ENCODE data around the gene FCGR2B.
"Not testable (repeated sequence)": the region's sequence is repeated elsewhere in the genome, so short reads cannot be mapped to it uniquely, and the experiment has no call there.

Gene FCGR2B

DNA sequence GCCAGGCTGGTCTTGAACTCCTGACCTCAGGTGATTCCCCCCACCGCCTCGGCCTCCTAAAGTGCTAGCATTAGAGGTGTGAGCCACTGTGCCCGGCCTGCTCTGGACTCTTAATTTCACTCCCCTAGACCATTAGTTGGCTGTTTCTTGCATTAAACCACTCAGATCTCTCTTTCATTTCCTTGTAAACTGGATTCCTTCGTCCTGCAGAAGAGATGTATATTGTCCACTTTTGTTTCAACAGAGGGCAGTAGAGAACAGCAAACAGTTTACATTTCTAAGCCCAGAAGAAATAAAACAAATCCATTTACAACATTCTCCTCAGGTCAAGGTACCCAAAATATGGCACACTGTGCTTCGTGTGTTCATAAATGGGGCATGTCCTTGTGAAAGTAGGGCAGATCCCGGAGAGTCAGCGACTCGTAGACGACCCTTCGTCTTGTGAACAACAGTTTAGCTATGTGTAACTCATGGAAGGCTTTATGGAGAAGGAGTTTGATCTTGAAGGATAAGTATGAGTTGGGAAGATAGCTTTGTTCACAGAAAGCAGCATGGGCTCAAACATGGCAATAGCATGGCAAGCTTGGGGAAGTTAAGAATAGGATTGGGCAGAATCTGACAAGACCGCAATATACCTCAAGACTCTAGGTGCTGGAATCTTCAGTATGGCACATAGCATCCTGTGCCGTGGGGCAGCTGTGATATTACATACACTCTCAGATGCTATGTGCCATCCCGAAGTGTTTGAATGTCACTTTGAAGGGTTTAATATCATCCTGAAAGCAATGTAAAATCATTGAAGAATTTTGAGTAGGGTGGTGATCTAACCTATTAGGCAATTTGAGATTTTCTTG lies 15.2 kb upstream of the FCGR2B start:
- not testable (repeated sequence) for DNase-seq

DNA sequence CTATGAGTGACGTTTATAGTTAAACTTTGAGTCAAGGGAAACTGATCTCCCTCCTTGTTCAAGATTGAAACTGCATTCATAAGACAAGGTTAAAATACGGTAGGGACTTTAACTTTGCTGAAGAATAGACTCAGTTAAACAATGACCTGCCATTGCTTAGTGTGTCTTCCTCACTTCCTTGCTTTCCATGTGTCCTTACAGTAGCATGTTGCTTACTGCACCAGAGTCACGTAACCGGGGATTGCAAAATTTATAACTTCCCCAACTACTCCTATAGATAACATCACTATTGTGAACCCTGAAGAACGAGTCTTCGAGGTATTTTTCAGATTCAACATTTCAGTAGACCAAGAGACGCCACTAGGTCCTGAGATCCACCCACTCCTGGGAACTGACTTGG lies 9.4 kb upstream of the FCGR2B start:
- not testable (repeated sequence) for DNase-seq

DNA sequence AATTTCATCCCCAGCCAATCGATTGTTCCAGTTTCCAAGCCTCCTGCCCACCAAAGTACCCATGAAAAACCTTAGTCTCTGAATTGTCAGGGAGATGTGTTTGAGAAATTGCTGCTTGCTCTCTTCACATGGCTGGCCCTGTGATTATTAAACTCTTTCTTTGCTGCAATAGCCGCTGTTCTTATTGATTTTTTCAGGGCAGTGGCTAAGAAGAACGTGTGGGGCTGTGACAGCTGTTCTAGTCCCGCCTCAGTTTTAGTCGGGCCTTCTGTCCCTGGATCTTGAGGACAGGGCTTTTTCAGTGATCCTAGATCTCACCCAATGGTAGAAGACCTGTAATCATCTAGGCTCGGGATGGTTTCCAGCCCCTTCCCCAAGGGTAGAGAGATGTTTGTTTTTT lies 9.0 kb upstream of the FCGR2B start:
- DNase-seq: not testable (repeated sequence)

DNA sequence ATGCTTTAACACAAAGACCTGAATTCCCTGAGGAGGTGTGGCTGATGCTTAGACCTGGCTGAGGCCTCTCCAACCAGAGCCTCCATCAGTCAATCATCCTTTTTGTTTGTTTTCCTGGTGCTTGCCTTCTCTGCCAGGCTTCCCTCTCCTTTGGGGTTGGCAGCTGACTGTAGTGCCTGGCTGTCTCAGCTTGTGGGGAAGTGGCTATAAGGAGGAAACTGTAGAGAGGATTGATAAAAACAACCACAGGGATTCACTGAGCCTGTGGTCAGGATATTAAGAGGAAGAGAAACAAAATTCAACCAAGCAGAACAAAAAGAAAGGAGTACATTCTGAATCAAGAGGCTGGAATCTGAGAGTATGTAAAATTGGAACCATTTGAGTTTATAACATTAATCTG lies 4.4 kb upstream of the FCGR2B start:
- not testable (repeated sequence) for DNase-seq

DNA sequence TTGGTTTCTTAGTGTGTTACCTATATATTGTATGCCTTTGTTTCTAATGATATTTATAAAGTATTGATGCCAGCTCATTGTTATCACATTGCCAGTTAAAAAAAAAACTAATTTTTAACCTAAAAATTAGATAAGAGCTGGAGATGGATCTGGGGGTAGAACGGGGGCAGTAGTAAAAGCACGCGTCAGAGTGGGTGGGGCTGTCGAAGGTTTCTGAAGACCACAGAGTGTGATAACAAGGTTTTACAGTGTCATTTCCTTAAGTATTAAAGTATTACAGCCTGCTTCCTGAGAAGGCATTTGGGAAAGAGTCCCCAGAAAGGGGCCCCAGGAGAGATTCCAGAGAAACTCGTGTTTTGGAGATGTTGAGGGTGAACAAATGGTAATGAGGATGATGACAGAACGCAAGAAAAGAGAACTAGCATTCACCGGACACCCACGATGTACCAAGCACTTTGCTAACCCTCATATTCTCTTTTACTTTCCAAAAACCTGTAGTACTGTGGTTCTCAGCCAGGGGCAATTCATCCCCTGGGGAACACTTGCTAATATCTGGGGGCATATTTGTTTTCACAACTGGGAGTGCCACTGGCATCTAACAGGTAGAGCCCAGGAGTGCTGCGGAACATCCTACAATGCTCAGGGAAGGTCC lies 1.2 kb upstream of the FCGR2B start:
- not testable (repeated sequence) for DNase-seq

DNA sequence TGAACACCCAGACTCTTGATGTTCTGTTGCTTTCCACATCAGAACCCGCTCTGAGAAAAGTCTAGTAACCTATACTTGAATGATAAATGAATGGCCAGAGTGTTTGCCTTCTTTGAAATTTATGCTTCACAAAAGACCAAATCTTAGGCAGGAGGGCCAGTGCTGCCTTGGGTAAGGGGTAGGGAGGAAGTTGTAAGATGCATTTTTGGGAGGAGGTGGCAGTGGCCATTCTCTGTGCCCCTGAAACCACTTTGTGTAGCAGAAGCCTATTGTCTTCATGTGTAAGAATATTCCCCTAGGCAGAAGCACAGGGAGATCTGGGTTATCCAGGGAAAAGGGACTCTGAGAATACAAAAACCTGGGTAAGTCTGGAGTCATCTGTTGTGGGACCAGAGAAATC lies 626 bp downstream of the FCGR2B start:
- not testable (repeated sequence) for DNase-seq

DNA sequence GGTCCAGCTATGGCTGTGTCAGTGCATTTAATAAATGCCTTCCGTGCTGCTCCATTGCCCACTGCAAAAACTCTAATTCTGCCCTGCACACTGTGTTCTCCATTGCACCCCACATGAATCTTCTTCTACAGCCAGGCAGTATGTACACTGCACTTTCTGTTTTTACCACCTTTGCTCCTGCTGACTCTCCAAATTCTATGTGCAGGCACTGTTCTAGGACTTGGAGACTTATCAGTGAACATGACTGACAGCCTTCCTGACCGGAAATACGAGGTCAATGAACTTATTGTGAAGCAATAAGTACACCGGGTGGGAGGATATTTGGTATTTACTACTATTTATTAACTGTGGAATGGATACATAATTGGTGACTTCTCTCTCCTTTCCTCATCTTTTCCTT lies 1.7 kb downstream of the FCGR2B start:
- not testable (repeated sequence) for DNase-seq

DNA sequence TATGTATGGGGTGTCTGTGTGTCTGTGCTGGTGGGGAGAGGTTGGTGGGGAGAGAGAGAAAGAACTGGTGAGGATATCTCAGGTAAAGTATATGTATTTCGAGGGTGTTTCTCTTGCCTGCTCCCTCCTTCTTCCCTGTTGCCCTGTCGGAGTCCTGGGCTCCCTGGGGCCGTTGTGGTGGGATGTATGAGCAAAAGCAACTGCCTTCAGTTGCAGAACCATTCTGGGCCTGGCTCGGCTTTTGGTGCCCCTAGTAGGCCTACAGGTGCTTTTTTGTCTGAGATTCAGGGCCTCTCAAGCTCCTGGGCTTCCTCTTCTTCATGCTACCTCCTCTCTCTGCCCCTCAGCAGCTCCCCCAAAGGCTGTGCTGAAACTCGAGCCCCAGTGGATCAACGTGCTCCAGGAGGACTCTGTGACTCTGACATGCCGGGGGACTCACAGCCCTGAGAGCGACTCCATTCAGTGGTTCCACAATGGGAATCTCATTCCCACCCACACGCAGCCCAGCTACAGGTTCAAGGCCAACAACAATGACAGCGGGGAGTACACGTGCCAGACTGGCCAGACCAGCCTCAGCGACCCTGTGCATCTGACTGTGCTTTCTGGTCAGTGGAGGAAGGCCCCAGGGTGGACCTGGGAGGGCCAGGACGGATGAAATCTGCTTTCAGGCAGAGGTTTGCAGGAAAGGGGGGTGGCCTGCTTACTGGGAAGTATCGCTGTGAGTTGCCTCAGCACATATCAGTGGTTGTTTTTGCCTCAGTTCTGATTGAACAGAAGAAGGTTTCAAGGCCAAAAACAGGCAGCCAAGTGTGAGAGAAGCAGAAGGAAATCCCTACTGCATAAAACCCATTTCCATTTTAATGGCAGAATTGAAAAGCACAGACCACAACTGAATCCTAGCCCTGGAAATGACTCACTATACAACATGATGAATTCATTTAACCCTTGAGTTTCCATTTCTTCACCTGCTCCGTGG lies 8.4 kb downstream of the FCGR2B start:
- DNase-seq: not testable (repeated sequence)

DNA sequence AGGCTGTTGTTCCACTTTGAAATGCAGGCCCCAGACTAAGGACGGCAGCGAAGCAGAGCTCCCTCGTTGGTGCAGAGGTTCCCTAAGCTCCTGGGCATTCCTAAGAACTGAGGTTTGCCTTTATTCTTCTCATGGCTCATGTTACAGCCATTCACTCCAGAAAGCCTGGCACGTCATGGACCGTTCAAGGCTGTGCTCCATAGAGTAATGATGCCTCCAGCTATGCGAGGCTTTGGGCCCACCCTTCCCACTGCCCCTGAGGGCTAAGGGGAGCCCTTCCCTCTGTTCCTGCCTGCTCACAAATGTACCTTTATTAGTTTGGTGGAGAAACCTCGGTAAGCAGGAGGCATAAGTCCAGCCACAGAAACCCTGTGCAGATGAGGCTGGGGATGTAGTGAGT lies 10.5 kb downstream of the FCGR2B start:
- not testable (repeated sequence) for DNase-seq

DNA sequence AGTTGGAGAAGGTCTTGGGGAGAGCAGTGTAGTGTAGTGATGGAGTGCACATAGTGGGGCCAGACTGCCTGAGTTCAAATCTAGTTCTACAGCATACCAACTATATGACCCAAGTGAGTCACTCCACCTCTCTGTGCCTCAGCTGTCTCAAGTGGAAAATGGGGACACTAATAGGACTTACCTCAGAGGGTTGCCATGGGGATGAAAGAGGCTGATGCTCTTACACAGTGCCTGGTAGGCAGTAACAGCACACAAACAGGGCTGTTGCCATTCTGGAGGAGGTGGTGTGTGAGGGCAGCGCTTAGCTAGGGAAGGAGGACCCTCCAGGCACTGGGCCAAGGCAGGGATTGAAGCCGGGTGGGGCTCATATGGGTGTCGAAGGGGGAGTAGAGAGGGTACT lies 11.5 kb downstream of the FCGR2B start:
- not testable (repeated sequence) for DNase-seq

DNA sequence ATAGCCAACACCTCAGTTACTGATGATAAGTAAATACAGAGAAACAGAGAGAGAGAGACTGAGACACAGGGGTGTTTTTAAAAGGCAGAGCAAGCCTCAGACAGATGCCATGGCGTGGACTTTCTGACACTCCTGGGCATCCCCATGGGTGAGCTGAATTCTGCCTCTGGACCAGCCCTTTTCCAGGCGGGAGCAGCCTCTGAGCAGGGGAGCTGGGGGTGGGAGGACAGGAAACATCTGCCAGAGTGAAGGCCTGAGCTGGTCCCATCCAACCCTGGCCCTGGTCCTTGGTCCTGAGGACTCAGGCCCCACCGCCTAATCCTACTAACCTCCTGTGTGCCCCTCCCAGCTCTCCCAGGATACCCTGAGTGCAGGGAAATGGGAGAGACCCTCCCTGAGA lies 12.0 kb downstream of the FCGR2B start:
- not testable (repeated sequence) for DNase-seq

DNA sequence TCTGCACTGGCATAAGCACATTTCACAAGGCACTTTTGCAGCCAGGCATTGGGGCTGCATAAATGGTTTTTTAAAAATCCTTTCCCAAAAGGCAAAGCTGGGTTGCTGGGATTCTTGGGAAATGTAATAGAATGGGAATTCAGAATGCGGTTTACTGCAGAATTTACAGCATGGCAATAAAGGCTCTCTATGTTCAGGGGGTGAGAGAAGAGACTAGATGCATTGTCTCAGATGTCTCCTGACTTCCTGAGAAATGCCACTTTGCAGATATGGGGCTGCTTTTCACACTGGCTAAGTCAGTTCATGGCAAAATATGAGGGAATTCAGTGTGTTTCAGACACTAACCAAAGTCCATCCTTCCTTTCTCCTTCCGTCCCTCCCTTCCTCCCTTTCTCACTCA lies 13.5 kb downstream of the FCGR2B start:
- no peak for DNase-seq

DNA sequence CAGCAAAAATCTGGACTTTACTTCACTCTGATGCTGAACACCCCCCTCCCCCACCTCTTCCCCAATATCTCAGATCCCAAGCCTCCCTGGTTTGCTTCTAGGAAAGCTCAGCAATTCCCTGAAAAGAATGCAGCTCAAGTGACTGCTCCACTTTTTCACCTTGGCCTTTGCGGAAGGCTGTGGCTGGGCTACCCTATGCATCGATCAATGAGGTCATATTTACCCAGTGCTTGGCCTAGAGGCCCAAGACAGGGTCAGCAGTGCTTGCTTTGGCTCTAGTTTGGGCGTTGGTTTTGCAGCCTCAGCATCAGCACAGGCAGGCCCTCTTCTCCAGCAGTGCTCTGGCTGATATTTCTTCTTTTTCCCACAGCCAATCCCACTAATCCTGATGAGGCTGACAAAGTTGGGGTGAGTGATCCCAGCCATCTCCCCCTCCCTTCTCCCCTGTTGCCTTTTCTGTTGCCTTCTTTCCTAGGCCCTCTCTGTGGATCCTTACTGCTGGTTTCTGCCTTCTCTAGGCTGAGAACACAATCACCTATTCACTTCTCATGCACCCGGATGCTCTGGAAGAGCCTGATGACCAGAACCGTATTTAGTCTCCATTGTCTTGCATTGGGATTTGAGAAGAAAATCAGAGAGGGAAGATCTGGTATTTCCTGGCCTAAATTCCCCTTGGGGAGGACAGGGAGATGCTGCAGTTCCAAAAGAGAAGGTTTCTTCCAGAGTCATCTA lies 14.2 kb downstream of the FCGR2B start:
- DNase-seq: no peak

DNA sequence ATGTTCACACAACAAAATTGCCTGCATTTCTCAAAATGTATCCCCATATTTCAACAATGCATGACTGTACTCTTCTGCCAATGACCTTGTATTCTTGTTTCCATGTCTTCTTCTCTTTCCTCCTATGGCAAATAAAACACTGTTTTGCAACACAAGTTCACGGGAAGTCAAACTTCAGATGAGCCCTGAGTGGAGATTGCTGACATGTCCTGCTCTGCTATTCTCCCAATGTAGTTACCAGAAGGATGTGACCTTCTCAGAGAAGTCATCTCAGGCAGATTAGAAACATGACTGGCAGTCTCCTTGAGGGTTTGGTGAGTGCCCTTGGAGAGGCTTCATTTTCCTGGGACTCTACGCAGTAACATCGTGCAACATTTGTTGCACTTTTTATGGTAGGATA lies 15.6 kb downstream of the FCGR2B start:
- no peak for DNase-seq

DNA sequence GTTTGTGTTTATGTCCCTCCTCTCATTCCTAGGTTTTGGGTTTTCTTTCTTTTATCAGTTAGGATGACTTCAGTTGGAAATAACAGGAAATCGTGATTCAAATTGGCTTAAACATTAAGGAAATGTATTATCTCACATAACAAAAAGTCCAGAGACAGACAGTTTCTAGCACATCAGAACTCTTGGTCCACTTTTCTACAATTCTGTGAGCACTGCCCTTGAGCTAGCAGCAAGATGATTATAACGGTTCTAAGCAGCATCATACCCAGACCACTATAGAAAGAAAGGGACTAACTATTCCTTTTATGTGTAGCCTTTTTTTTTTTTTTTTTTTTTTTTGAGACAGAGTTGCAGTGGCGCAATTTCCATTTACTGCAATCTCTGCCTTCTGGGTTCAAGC lies 18.9 kb downstream of the FCGR2B start:
- no peak for DNase-seq

DNA sequence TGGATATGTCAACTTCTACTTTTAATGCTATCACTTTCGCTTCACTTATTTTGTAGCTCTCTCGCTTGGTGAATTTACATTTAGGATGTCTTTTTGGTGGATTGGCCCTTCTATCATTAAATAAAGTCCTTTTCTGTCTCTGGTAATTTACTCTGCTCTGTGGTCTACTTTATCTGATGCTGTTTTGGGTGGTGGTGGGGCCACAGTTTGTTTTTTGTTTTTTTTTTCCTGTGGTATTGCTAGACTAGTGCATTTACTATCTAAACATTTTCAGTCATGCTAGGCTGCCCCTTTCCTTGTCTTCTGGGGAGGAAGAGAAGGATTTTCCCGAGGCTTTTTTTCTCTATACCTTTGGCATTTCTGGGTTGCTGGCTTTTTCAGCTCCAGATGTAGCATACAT lies 26.0 kb downstream of the FCGR2B start:
- no peak for DNase-seq

DNA sequence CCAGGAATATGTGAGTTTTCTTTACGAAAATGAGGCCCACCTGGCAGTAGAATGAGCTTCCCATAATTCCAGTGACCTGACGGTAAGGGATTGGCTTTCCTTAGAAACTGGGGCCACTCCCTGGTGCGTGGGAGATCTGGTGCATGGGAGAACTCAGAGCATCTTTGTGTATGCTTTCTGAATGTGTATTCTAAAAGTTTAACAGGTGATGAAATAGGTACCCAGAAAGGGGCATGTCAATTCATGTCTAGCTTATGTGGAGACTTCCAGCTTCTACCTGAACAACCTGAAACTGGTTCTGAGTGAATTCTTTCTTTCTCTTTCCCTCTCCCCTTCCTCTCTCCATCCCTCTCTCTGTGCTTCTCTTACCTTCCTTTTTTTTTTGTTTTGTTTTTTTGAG lies 28.9 kb downstream of the FCGR2B start:
- no peak for DNase-seq

DNA sequence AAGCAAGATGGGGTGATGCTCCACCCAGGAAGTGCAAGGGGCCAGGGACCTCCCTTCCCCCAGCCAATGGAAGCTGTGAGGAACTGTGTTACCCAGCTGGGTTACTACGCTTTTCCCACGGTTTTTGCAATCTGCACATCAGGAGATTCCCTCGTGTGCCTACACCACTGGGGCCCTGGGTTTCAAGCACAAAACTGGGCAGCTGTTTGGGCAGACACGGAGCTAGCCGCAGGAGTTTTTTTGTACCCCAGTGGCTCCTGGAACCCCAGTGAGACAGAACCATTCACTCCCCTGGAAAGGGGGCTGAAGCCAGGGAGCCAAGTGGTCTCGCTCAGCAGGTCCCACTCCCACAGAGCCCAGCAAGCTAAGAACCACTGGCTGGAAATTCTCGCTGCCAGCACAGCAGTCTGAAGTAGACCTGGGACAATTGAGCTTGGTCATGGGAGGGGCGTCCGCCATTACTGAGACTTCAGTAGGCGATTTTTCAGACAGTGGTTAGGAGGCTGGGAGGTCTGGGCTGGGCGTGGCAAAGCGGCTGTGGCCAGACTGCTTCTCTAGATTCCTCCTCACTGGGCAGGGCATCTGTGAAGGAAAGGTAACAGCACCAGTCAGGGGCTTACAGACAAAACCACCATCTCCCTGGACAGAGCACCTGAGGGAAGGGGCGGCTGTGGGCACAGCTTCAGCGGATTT lies 30.2 kb downstream of the FCGR2B start:
- not testable (repeated sequence) for DNase-seq

DNA sequence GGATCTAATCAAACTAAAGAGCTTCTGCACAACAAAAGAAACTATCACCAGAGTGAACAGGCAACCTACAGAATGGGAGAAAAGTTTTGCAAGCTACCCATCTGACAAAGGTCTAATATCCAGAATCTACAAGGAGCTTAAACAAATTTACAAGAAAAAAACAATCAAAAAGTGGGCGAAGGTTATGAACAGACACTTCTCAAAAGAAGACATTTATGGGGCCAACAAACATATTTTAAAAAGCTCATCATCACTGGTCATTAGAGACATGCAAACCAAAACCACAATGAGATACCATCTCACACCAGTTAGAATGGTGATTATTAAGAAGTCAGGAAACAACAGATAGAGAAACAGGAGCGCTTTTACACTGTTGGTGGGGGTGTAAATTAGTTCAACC lies 35.4 kb downstream of the FCGR2B start:
- DNase-seq: not testable (repeated sequence)

DNA sequence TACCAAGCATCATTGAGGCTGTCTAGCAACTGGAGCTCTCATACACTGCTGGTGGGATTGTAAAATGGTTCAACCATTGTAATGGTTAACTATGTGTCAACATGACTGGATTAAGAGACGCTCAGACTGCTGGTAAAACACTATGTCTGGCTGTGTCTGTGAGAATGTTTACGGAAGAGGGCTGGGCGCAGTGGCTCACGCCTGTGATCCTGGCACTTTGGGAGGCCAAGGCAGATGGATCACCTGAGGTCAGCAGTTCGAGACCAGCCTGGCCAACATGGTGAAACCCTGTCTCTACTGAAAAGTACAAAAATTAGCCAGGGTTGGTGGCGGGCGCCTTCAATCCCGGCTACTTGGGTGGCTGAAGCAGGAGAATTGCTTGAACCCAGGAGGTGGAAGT lies 39.3 kb downstream of the FCGR2B start:
- DNase-seq: no peak

DNA sequence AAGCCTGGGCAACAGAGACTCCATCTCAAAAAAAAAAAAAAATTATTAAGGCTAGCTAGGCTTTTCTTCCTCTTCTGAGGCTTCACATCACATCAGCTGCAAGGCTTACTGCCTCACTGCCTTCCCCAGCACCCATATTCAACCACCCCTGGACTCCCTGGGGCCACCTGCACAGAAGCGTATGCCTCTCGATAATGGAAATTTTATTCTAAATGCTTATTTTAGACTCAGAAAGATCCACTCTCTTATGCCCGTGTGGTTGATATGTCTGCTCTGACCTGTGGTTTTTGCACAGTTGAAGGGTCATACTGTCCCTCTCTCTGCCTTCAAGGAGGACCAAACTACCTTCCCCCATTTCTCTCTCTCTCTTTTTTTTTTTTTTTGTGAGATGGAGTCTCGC lies 42.6 kb downstream of the FCGR2B start:
- DNase-seq: no peak

DNA sequence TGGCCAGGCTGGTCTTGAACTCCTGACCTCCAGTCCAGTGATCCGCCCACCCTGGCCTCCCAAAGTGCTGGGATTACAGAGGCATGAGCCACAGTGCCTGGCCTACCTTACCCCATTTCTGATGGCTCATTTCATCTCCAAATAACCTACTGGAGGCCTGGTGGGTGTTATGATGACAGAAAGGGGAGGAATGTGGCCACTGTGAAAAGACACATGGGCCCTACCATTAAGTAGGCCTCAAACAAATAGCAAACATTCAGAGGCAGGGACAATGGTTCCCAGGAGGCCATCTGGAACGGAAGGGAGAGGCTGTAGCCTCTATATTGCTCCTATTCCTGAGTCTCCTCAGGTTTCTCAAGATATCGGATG lies 43.2 kb downstream of the FCGR2B start:
- DNase-seq: no peak
